Hepatocyte (in vitro differentiated cells): ENCODE measurements around the gene LRP1B.

ENCODE experiments used
- EZH2 ChIP-seq: fragments of 200-600 bp; sonication (generic); IDR thresholded peaks from 2 replicates; pipeline ENCODE4 v1.6.1; 2016; ENCODE audit warnings: antibody characterized with exemption, mild to moderate bottlenecking, borderline replicate concordance
- TF ChIP-seq, protein P1 (sequence below): fragments of 200-600 bp; sonication (generic); IDR thresholded peaks from 2 replicates; pipeline ENCODE4 v1.5.1; 2016; ENCODE audit warnings: antibody characterized with exemption, mild to moderate bottlenecking; ENCODE audit not compliant: poor library complexity

DNA sequence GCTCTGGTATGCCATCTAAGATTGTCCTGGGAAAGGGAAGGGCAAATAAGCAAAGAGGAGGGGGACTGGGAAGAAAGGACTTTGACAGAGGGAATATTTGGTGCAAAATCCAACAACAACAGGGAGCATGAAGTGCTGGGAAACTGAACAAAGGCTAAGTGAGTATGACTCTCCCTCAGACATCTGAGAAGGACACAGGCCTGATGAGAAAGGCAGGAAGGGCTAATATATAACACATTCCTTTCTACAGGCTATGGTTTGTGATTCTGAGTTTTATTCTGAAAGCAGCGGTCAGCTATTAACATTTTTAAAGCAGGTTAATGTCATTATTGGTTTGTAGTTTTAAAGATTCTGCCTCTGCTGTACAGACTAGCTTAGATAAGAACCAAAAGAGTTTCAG, 1579.5 kb downstream of the LRP1B start:
- TF ChIP-seq EZH2: no peak
- TF ChIP-seq, protein P1, sequence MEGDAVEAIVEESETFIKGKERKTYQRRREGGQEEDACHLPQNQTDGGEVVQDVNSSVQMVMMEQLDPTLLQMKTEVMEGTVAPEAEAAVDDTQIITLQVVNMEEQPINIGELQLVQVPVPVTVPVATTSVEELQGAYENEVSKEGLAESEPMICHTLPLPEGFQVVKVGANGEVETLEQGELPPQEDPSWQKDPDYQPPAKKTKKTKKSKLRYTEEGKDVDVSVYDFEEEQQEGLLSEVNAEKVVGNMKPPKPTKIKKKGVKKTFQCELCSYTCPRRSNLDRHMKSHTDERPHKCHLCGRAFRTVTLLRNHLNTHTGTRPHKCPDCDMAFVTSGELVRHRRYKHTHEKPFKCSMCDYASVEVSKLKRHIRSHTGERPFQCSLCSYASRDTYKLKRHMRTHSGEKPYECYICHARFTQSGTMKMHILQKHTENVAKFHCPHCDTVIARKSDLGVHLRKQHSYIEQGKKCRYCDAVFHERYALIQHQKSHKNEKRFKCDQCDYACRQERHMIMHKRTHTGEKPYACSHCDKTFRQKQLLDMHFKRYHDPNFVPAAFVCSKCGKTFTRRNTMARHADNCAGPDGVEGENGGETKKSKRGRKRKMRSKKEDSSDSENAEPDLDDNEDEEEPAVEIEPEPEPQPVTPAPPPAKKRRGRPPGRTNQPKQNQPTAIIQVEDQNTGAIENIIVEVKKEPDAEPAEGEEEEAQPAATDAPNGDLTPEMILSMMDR: no peak
